Mesendoderm (in vitro differentiated cells): ENCODE data around the gene OPCML.

Source experiments
- DNase-seq: peaks from one replicate; pipeline ENCODE4 v3.0.0; 2013
- H2AK5ac ChIP-seq: 2 replicates; pipeline ENCODE4 v1.6.1; 2013; ENCODE audit warnings: low read length, inconsistent platforms
- H2BK120ac ChIP-seq: 2 replicates; pipeline ENCODE4 v1.6.1; 2013; ENCODE audit warnings: low read depth, mild to moderate bottlenecking, low read length, moderate library complexity, mixed read lengths
- H2BK15ac ChIP-seq: replicated peaks from 2 replicates; pipeline ENCODE4 v1.6.1; 2013; ENCODE audit warnings: low read depth, mild to moderate bottlenecking, moderate library complexity
- H2BK5ac ChIP-seq: 2 replicates; pipeline ENCODE4 v1.6.1; 2013; ENCODE audit warnings: low read length, inconsistent platforms
- H3K18ac ChIP-seq: 2 replicates; pipeline ENCODE4 v1.6.1; 2013; ENCODE audit warnings: mild to moderate bottlenecking, low read length, mixed read lengths
- H3K23ac ChIP-seq: one replicate; pipeline ENCODE4 v1.6.1; 2013; ENCODE audit warnings: low read length
- H3K27ac ChIP-seq: 2 replicates; pipeline ENCODE4 v1.5.1; 2013; ENCODE audit warnings: low read depth, mild to moderate bottlenecking, inconsistent platforms, low read length, moderate library complexity
- H3K27me3 ChIP-seq: 2 replicates; pipeline ENCODE4 v1.6.1; 2013; ENCODE audit warnings: low read length, control low read depth, mild to moderate bottlenecking, inconsistent platforms; ENCODE audit not compliant: insufficient read depth, poor library complexity
- H3K36me3 ChIP-seq: 2 replicates; pipeline ENCODE4 v1.6.1; 2013; ENCODE audit warnings: low read length, inconsistent platforms; ENCODE audit not compliant: control insufficient read depth, insufficient read depth
- H3K4ac ChIP-seq: one replicate; pipeline ENCODE4 v1.6.1; 2013; ENCODE audit warnings: low read depth, mild to moderate bottlenecking, low read length, moderate library complexity
- H3K4me1 ChIP-seq: 2 replicates; pipeline ENCODE4 v1.6.1; 2013; ENCODE audit warnings: low read depth, low read length, inconsistent platforms; ENCODE audit not compliant: control insufficient read depth
- H3K4me2 ChIP-seq: 2 replicates; pipeline ENCODE4 v1.6.1; 2013; ENCODE audit warnings: low read length
- H3K4me3 ChIP-seq: 2 replicates; pipeline ENCODE4 v1.5.1; 2013; ENCODE audit warnings: mild to moderate bottlenecking, low read length
- H3K56ac ChIP-seq: one replicate; pipeline ENCODE4 v1.6.1; 2013; ENCODE audit warnings: low read length
- H3K79me1 ChIP-seq: 2 replicates; pipeline ENCODE4 v1.6.1; 2013; ENCODE audit warnings: low read length, inconsistent platforms
- H3K79me2 ChIP-seq: 2 replicates; pipeline ENCODE4 v1.6.1; 2013; ENCODE audit warnings: mild to moderate bottlenecking, low read length; ENCODE audit not compliant: control insufficient read depth, insufficient read depth
- H3K9ac ChIP-seq: 2 replicates; pipeline ENCODE4 v1.6.1; 2013; ENCODE audit warnings: low read length, inconsistent platforms
- H4K5ac ChIP-seq: one replicate; pipeline ENCODE4 v1.6.1; 2013; ENCODE audit warnings: low read length
- H4K8ac ChIP-seq: one replicate; pipeline ENCODE4 v1.6.1; 2013; ENCODE audit warnings: low read depth, mild to moderate bottlenecking, control low read depth, low read length, moderate library complexity
- WGBS: extraction: QIAGEN DNeasy Blood & Tissue Kit; methylation state at CpG from one replicate; pipeline ENCODE4 v1.1.7; 2013; ENCODE audit warnings: low lambda C conversion rate, missing lambda C conversion rate; ENCODE audit not compliant: insufficient coverage; ENCODE audit errors: extremely low coverage; 5-methylcytosine and 5-hydroxymethylcytosine counted together

The OPCML gene

GRCh38 chr11:133041928-133042882 is 490.1 kb downstream of the OPCML start:
- no peak for DNase-seq
- no CpG with 5 or more reads among the region's 29 CpGs for WGBS
- H2BK5ac ChIP-seq = peak overlapping the region; percentile 49
- H4K5ac ChIP-seq = no peak overlapping the region
- no peaks in the 10 kb centered on the region for H3K36me3 ChIP-seq
- H3K56ac ChIP-seq = no peak overlapping the region
- no peak overlapping the region for H3K9ac ChIP-seq
- no peak overlapping the region for H4K8ac ChIP-seq
- no peak overlapping the region for H2BK120ac ChIP-seq
- no peak overlapping the region for H3K27ac ChIP-seq
- peaks cover 17% of the 10 kb centered on the region for H3K4me1 ChIP-seq
- H3K23ac ChIP-seq = no peak overlapping the region
- no peak overlapping the region for H3K4me3 ChIP-seq
- no peak overlapping the region for H2AK5ac ChIP-seq
- H3K4me2 ChIP-seq = no peak overlapping the region
- H3K18ac ChIP-seq = peak overlapping the region; percentile 14
- H3K27me3 ChIP-seq = no peaks in the 10 kb centered on the region
- no peak overlapping the region for H3K4ac ChIP-seq
- no peaks in the 10 kb centered on the region for H3K79me1 ChIP-seq
- no peak overlapping the region for H2BK15ac ChIP-seq
- no peaks in the 10 kb centered on the region for H3K79me2 ChIP-seq

- DNase-seq = no peak
- no peak overlapping the region for H3K56ac ChIP-seq
- H3K4me1 ChIP-seq = peaks cover 15% of the 10 kb centered on the region
- no peak overlapping the region for H2BK15ac ChIP-seq
- H2BK5ac ChIP-seq = no peak overlapping the region
- H3K23ac ChIP-seq = no peak overlapping the region
- no peak overlapping the region for H4K8ac ChIP-seq
- H2BK120ac ChIP-seq = no peak overlapping the region
- no peak overlapping the region for H3K9ac ChIP-seq
- H3K4me3 ChIP-seq = no peak overlapping the region
- no peaks in the 10 kb centered on the region for H3K79me1 ChIP-seq
- no peak overlapping the region for H3K18ac ChIP-seq
- H4K5ac ChIP-seq = no peak overlapping the region
- no peak overlapping the region for H3K4me2 ChIP-seq
- H3K79me2 ChIP-seq = no peaks in the 10 kb centered on the region
- no peak overlapping the region for H3K4ac ChIP-seq
- no peak overlapping the region for H2AK5ac ChIP-seq
- no peak overlapping the region for H3K27ac ChIP-seq
- WGBS = no CpG with 5 or more reads among the region's 4 CpGs
- no peaks in the 10 kb centered on the region for H3K36me3 ChIP-seq
- H3K27me3 ChIP-seq = no peaks in the 10 kb centered on the region
These were observed 491.1 kb downstream of the OPCML start for GRCh38 chr11:133041181-133041580.

GRCh38 chr11:133040289-133040900 is 491.9 kb downstream of the OPCML start:
- DNase-seq = peak; percentile 95
- Histone ChIP-seq H3K56ac (peak overlapping the region; percentile 28), H3K18ac (peak overlapping the region; percentile 7), H3K4me3 (no peak overlapping the region), H3K36me3 (no peaks in the 10 kb centered on the region), H3K4me2 (no peak overlapping the region), H2BK15ac (no peak overlapping the region), H3K4ac (no peak overlapping the region), H3K23ac (no peak overlapping the region), H4K5ac (no peak overlapping the region), H3K4me1 (peaks cover 15% of the 10 kb centered on the region), H2BK5ac (peak overlapping the region; percentile 75), H3K9ac (peak overlapping the region; percentile 17), H3K79me1 (no peaks in the 10 kb centered on the region), H3K27me3 (no peaks in the 10 kb centered on the region), H3K79me2 (no peaks in the 10 kb centered on the region), H3K27ac (peak overlapping the region; percentile 89), H4K8ac (no peak overlapping the region), H2BK120ac (no peak overlapping the region), H2AK5ac (no peak overlapping the region)
- no CpG with 5 or more reads among the region's 8 CpGs for WGBS

DNA sequence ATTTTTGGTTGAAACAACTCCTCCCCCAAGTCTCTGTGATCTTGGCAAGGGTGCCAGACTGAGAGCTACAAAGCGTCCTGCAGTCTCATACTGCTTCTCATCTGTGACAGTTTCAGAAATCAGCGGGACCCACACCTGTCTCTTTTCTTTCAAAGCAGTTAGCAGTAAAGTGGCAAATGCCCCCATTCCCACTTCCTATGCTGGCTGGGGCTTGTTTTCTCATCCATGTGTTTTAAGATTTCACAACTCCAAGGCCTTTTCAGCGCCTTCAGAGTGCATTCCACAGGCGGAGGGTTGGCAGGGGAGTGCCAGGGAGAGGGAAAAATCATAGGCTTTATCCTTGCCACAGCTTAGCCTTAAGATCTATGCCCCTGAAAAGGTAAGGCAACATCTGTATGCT is 493.5 kb downstream of the OPCML start:
- peak overlapping the region; percentile 82 for H3K56ac ChIP-seq
- H2BK15ac ChIP-seq = no peak overlapping the region
- no peaks in the 10 kb centered on the region for H3K36me3 ChIP-seq
- peaks cover 15% of the 10 kb centered on the region for H3K4me1 ChIP-seq
- peak overlapping the region; percentile 30 for H2BK120ac ChIP-seq
- no peak overlapping the region for H4K5ac ChIP-seq
- WGBS = no CpG with 5 or more reads among the region's 4 CpGs
- H3K4me3 ChIP-seq = no peak overlapping the region
- peak; percentile 90 for DNase-seq
- H3K27ac ChIP-seq = peak overlapping the region; percentile 89
- no peaks in the 10 kb centered on the region for H3K27me3 ChIP-seq
- no peaks in the 10 kb centered on the region for H3K79me2 ChIP-seq
- H2BK5ac ChIP-seq = peak overlapping the region; percentile 68
- H3K4me2 ChIP-seq = no peak overlapping the region
- H3K79me1 ChIP-seq = no peaks in the 10 kb centered on the region
- peak overlapping the region; percentile 9 for H3K18ac ChIP-seq
- H3K4ac ChIP-seq = peak overlapping the region; percentile 25
- no peak overlapping the region for H3K23ac ChIP-seq
- H2AK5ac ChIP-seq = no peak overlapping the region
- no peak overlapping the region for H4K8ac ChIP-seq
- no peak overlapping the region for H3K9ac ChIP-seq

GRCh38 chr11:133034929-133035328 is 497.4 kb downstream of the OPCML start:
- Histone ChIP-seq H3K23ac (no peak overlapping the region), H2AK5ac (no peak overlapping the region), H3K4me1 (peaks cover 10% of the 10 kb centered on the region), H3K4me2 (no peak overlapping the region), H4K8ac (no peak overlapping the region), H3K79me1 (no peaks in the 10 kb centered on the region), H2BK120ac (no peak overlapping the region), H2BK5ac (no peak overlapping the region), H3K36me3 (no peaks in the 10 kb centered on the region), H4K5ac (no peak overlapping the region), H3K9ac (no peak overlapping the region), H2BK15ac (no peak overlapping the region), H3K27me3 (no peaks in the 10 kb centered on the region), H3K4ac (no peak overlapping the region), H3K27ac (no peak overlapping the region), H3K18ac (no peak overlapping the region), H3K56ac (no peak overlapping the region), H3K4me3 (no peak overlapping the region), H3K79me2 (no peaks in the 10 kb centered on the region)
- DNase-seq = no peak
- WGBS = no CpG with 5 or more reads among the region's 7 CpGs
